Activated gamma-delta T cell (primary cell): ENCODE data around the gene ZNFX1.
"Not testable (repeated sequence)": the region's sequence is repeated elsewhere in the genome, so short reads cannot be mapped to it uniquely, and the experiment has no call there.

Source experiments
- DNase-seq: peaks from one replicate; lab custom pipeline; 2025; lab: John Stamatoyannopoulos, UW

Gene ZNFX1

GRCh38 chr20:49210101-49210756 lies 67.6 kb downstream of the ZNFX1 start:
- DNase-seq = no peak

GRCh38 chr20:49207076-49207475 lies 70.8 kb downstream of the ZNFX1 start:
- no peak for DNase-seq

GRCh38 chr20:49203746-49204145 lies 74.1 kb downstream of the ZNFX1 start:
- no peak for DNase-seq

- DNase-seq = no peak
These were observed 74.8 kb downstream of the ZNFX1 start for GRCh38 chr20:49203011-49203410.

- no peak for DNase-seq
These were observed 78.0 kb downstream of the ZNFX1 start for GRCh38 chr20:49199729-49200293.

- DNase-seq = not testable (repeated sequence)
These were observed 84.8 kb downstream of the ZNFX1 start for GRCh38 chr20:49192944-49193518.
